HG02852 (cell line): ENCODE measurements around the gene TEX13A.
"Not testable (repeated sequence)": the region's sequence is repeated elsewhere in the genome, so short reads cannot be mapped to it uniquely, and the experiment has no call there.

Experiments
- ATAC-seq: cut with Tn5 transposase; IDR thresholded peaks from one replicate; pipeline ENCODE4 v1.9.1; 2021; ENCODE audit warnings: mild to moderate bottlenecking, moderate library complexity; ENCODE audit not compliant: unreplicated experiment

The TEX13A gene

DNA sequence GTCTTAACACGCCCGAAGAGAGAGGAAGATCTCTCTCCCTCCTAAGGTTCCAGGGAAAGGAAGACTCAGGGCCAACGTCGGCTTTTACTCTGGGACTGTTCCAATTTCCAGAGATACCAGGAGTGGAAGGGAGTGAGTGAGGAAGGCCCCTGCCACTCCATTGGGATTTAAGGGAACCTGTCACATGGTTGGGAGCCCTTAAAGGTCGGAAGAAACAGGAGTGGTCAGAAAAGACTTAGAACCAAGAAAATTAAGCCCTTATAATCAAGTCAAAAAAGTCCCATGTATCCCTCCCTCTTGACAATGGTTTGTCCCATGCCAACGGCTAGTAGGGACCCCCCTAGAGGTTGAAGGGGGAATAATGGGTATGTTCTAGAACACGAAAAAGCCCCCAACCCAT is at the start of gene TEX13A:
Gene TEX13A (minus strand): TSS at position 59 of the 400 bp plus-strand sequence. CDS start 297 bp downstream, outside the sequence.
- ATAC-seq, result no peak

DNA sequence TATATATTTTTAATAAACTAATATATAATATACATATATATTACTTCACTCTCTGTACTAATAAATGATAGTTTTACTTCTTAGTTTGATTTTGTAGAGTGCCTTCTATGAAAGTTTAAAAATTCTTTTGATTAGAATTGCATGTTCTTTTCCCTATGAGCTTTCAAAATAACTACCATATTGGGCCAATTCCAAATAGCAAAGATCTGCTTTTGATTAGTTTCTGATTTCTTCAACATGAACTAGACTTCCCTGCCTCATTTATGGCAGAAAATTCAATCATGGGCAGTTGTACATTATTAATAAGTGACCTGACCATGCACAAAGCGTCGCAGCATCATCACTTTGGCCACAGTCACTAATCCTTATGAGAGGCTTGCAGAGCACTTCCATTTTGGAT is 48.9 kb upstream of the TEX13A start:
- ATAC-seq, result no peak

DNA sequence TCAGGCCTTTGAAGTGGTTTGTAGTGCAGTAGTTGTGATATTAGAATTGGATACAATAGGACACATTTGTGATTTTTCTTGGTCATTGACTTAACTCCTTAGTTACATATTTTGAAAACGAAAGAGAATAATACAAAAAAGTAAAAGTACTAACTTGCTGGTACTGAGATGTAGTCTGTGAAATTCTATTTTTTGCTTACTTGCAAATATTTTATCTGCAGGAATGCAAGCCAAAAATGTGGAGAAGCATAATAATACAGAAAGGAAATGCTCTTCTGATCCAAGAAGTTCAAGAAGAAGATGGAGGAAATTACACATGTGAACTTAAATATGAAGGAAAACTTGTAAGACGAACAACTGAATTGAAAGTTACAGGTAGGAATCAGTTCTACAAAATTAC is 46.7 kb upstream of the TEX13A start:
- no peak for ATAC-seq

- ATAC-seq, result no peak
These were observed 46.0 kb upstream of the TEX13A start for GRCh38 chrX:105266456-105266855.

DNA sequence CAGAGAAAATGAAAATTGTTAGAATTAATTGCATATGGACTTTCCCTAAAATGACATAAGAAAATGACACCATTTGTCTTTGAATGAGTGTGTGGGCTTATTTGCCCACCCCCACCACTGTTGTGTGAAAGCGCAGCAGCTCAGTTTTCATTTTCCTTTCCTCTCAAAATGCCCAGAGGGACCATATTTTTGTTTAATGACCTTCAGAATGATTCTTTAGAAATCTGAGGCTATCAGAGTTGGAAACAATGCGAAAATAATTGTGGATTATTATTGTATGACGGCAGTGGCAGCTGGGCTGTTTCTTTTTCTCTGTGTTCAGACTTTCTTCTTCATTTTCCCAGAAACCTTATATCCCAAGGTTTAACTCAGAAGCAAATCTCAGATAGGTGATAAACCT is 44.6 kb upstream of the TEX13A start:
- ATAC-seq, result no peak

DNA sequence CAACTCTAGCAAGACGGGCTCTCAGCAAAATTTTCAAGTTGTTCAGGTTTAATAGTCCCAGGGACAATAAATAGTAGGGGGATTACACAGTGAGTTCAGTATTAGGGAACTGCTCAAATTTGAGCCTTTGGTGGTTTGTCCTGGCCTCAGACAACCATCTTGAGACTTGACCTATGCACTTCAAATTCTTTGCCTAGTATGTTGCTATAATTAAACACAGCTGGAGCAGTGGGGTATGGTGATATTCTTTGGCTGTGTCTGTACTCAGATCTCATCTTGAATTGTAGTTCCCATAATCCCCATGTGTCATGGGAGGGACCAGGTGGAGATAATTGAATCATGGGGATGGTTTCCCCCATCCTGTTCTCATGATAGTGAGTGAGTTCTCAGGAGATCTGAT is 43.3 kb upstream of the TEX13A start:
- ATAC-seq, result no peak

DNA sequence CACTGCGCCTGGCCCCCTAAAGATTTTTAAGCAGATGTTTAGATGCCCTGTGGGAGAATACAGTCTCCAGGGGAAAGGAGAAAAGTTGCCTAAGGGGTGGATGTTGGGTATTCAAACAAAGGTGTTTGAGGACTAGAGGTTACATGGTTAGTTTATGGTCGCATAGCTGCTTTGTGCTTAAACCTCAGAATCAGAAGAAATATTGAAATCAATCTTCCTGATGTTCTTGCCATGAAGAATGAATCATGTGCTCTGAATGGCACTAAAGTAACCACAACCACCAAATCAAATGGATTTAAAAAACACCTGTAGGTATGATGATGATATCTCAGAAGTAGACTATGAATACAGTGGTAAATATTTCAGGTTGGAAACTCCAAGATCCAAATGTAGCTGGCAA is 42.7 kb upstream of the TEX13A start:
- no peak for ATAC-seq

DNA sequence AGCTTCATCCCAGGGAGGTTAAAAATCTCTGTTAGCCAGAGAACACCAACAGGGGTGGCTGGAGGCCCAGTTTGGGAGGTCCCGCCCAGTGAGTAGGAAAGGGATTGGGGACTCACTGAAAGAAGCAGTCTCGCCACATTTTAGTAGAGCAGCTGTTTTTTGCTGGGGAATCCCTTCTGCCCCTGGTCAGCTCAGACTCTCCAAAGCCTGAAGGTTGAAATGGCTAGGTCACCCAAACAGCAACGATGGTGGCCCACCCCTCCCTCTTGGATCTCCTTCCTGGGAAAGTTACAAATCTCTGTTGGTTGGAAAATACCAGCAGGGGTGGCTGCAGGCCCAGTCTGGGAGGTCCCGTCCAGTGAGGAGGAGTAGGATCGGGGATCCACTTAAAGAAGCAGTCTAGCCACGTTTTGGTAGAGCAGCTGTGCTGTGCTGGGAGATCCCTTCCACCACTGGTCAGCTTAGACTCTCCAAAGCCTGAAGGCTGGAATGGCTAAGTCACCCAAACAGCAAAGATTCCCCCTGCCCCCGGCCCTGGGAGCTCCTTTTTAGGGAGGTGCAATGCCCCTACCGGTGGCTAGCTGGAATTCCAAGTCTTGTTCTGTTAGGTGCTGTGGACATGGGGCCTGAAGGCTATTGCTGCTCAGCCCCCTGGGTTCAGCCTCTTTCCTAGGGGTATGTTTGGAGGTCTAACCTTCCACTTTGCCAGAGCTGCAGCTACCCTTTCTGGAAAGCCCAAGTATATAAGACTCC is 40.0 kb upstream of the TEX13A start:
- ATAC-seq, result no peak

- no peak for ATAC-seq
These were observed 20.6 kb upstream of the TEX13A start for GRCh38 chrX:105241056-105241455.

- ATAC-seq, result not testable (repeated sequence)
These were observed 16.9 kb upstream of the TEX13A start for GRCh38 chrX:105237407-105237806.

DNA sequence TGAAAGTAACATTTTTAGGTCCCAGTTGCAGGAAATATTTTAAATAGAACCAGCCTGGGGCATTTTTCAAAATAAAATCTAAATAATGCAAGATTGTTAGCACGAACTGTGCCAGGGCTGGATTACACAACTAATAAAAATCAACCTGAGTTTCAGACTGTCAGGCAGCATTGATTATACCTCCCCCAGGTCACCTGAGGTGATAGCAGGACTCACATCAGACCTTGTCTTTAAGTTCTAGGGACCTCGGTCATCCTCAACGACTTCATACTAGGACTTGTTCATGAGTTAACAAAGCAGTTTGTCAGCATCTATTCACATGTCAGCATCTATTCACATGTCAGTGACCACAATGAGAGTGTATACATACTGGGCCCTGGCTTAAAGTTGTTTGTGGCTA is 8.7 kb upstream of the TEX13A start:
- ATAC-seq, result no peak

- ATAC-seq, result no peak
These were observed 8.1 kb upstream of the TEX13A start for GRCh38 chrX:105228602-105229001.

DNA sequence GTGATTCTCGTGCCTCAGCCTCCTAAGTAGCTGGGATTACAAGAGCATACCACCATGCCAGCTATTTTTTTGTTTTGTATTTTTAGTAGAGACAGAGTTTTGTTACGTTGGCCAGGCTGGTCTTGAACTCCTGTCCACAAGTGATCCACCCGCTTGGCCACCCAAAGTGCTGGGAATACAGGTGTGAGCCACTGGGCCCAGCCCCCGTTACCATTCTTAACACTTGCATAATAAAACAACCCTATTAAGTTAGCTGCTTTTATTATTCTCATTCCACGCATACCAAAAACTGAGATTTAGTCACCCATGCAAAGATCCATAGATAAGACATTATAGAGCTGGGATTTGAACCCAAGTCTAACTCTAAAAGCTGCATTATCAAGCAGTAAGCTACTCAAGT is 6.0 kb upstream of the TEX13A start:
- no peak for ATAC-seq

GRCh38 chrX:105221374-105221773 is 880 bp upstream of the TEX13A start:
- ATAC-seq, result no peak

- ATAC-seq, result no peak
These were observed 766 bp downstream of the TEX13A start for GRCh38 chrX:105219454-105220401.

GRCh38 chrX:105211066-105211575 is 9.4 kb downstream of the TEX13A start:
- no peak for ATAC-seq

- ATAC-seq, result no peak
These were observed 10.2 kb downstream of the TEX13A start for GRCh38 chrX:105210258-105210657.

DNA sequence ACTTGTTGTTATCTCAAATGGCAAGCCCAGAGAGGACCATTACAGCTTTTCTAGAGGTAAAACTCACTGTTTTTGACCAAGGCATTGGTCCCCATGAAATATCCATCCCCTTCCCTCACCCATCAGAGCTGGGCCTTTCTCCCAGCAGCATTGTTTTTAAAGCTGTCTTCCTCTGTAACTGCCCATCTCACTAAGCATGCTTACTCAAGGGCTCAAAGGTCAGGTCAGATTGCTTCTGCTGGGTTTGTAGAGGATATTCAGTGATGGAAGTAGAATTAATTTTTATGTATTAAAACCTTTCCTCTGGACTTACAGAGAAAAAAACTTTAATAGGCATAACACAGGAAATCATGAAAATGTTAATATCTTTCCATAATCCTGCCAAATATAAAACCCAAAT is 11.1 kb downstream of the TEX13A start:
- ATAC-seq, result no peak

DNA sequence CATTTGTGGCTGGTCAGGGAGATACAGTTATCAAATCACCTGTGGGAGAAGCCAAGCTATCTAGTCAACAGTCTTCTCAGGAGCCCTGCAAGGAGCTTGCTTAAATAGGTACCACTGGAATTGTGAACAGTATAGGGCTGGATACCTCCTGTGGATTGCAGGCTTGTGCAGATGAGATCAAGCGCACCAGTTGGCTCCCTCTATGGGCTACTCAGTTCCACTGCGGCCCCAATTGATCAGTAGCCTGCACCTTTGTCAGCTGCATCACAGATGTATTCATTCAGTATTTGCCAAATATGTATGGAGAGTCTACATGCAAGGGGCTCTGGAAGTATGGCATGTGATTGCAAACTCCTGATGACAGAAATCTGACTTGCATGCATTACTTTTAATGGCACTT is 28.6 kb downstream of the TEX13A start:
- no peak for ATAC-seq

DNA sequence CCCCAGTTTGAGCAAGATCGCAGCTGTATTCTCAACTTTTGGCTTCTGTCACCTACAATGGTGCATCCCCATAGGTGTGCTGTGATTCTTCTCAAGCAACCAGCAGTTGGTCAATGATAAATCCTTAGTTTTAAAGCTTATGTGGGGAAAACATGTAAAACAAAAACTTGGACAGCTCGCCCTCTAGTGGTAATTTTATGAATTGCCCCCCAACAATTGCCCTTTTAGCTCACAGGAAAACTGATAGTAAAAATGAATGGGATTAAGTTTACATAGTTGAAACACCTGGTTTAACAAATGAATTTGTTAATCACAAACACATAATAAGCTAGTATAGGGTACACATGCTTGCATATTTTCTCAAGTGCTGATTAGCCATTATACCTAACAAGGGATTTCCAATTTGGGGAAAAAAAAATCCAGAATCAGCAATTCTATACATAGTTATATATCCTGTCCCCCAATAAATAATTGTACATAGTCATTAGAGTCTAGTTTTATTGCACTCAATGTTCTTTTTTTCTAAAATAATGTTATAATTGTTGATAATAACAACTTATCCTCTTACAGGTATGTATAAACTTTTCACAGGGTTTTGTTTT is 30.1 kb downstream of the TEX13A start:
- ATAC-seq, result no peak

GRCh38 chrX:105189093-105189492 is 31.4 kb downstream of the TEX13A start:
- no peak for ATAC-seq
